ENCODE measurements around the gene MEGF8. TPM values are rescaled to one million over a fixed set of nuclear protein-coding genes. Genes with fewer than 3 reads are reported as not detected.

Gene MEGF8
- total and polyA plus RNA-seq, 2 of the 13 experiments (the other 11 are each of a cell fraction or from before 2014, with no cell fraction given) = 4.0 to 8.8 TPM

- TF ChIP-seq ZNF580 (CRISPR knock-in tag; IDR thresholded peaks at IDR 0.05; ENCODE audit: borderline replicate concordance, low read depth) (0 out of 2 replicates have a peak, but pooled peaks have one; percentile 17), UBTF (CRISPR knock-in tag; IDR thresholded peaks at IDR 0.05) (peak; percentile 31; the same call in 1 of the 2 replicates), HBP1 (CRISPR knock-in tag; IDR thresholded peaks at IDR 0.05; ENCODE audit: low read depth) (0 out of 2 replicates have a peak, but pooled peaks have one; percentile 17), ARID5B (CRISPR knock-in tag; IDR thresholded peaks at IDR 0.05) (peak; percentile 30; the same call in 1 of the 2 replicates), ARNT2 (CRISPR knock-in tag; IDR thresholded peaks at IDR 0.05; ENCODE audit: low read depth) (no peak), ZNF264 (CRISPR knock-in tag; IDR thresholded peaks at IDR 0.05) (no peak), TFDP2 (CRISPR knock-in tag; IDR thresholded peaks at IDR 0.05) (no peak), PRDM10 (CRISPR knock-in tag; IDR thresholded peaks at IDR 0.05; ENCODE audit: low read depth) (peak; percentile 57; the same call in 1 of the 2 replicates), SP140L (CRISPR knock-in tag; IDR thresholded peaks at IDR 0.05; ENCODE audit: borderline replicate concordance) (no peak), MXD3 (CRISPR knock-in tag; IDR thresholded peaks at IDR 0.05) (0 out of 2 replicates have a peak, but pooled peaks have one; percentile 42), SPEN (CRISPR knock-in tag; IDR thresholded peaks at IDR 0.05; ENCODE audit: low read depth) (peak; percentile 40; the same call in 1 of the 2 replicates), ZBTB7B (CRISPR knock-in tag; IDR thresholded peaks at IDR 0.05) (peak; percentile 61; the same call in 1 of the 2 replicates), POLR2A (IDR thresholded peaks at IDR 0.05; ENCODE audit: insufficient read depth in 1 of 2, low read depth in 2 of 2, low read length in 2 of 2) (peak in 1 of 2 experiments; percentile 88; a peak in 2 of 4 replicates)
Measured at GRCh38 chr19:42283188-42284065, 42.0 kb upstream of the MEGF8 start (continued).
